OCI-LY7 (cell line): Measurements from ENCODE around the gene SUSD4.

Experiments
- CTCF ChIP-seq: fragments of 200-600 bp; sonication (generic); conservative IDR thresholded peaks from 2 replicates; pipeline ENCODE4 v1.5.1; 2014; ENCODE audit warnings: mild to moderate bottlenecking, antibody characterized with exemption, low read length, moderate library complexity, mixed read lengths
- EZH2phosphoT487 ChIP-seq: fragments of 200-600 bp; sonication (generic); IDR thresholded peaks from 2 replicates; pipeline ENCODE4 v1.6.1; 2018; ENCODE audit warnings: low read depth, borderline replicate concordance, mild to moderate bottlenecking, mixed run types, antibody characterized with exemption, low read length, moderate library complexity, mixed read lengths

- TF ChIP-seq EZH2phosphoT487, result no peak
- no peak for TF ChIP-seq CTCF
Observed at GRCh38 chr1:223242971-223243370, 121.0 kb downstream of the SUSD4 start.
